ENCODE data around the gene ADIPOQ. TPM values are rescaled to one million over a fixed set of nuclear protein-coding genes. Genes with fewer than 3 reads are reported as not detected.

ADIPOQ gene
- total and polyA plus RNA-seq, 2 of the 13 experiments (the other 11 are each of a cell fraction or from before 2014, with no cell fraction given), result not detected

GRCh38 chr3:186896875-186897274, 54.4 kb downstream of the ADIPOQ start:
- TF ChIP-seq ZNF282 (IDR thresholded peaks at IDR 0.05; ENCODE audit: partially characterized antibody), result no peak
- no peak for TF ChIP-seq ZNF773 (CRISPR knock-in tag; IDR thresholded peaks at IDR 0.05; ENCODE audit: borderline replicate concordance)
- no peak for TF ChIP-seq PLSCR1 (CRISPR knock-in tag; IDR thresholded peaks at IDR 0.05; ENCODE audit: borderline replicate concordance)
- no peak for TF ChIP-seq STAT6 (CRISPR knock-in tag; IDR thresholded peaks at IDR 0.05; ENCODE audit: borderline replicate concordance)
- no peak for TF ChIP-seq KDM3A (CRISPR knock-in tag; IDR thresholded peaks at IDR 0.05; ENCODE audit: low read depth)
- TF ChIP-seq ZNF460 (CRISPR knock-in tag; IDR thresholded peaks at IDR 0.05; ENCODE audit: borderline replicate concordance), result no peak
- TF ChIP-seq SRSF9 (IDR thresholded peaks at IDR 0.05; ENCODE audit: borderline replicate concordance, insufficient read depth, low read depth, low read length, poor library complexity, severe bottlenecking), result no peak
- TF ChIP-seq POLR2A (IDR thresholded peaks at IDR 0.05; ENCODE audit: insufficient read depth in 1 of 2, low read depth in 2 of 2, low read length in 2 of 2), result no peak
- ATAC-seq, result no peak; the same call in 2 of the 3 replicates
- peaks cover 13% of the 10 kb centered on the region; the same call in 1 of the 2 replicates for H3K4me1 ChIP-seq (ENCODE audit: insufficient read depth, low read length)
- in situ Hi-C loops (cut with HindIII; ENCODE audit: extremely low pct_ligation_motif_present, low pct_unique_long_range_greater_than_20kb), result no loop called here
- H2AFZ ChIP-seq (ENCODE audit: low read length), result no peak overlapping the region
- H3K9ac ChIP-seq (ENCODE audit: insufficient read depth, low read depth, low read length), result no peak overlapping the region
- peaks cover 0 to 3% of the 10 kb centered on the region in 2 experiments; a peak in 1 of 5 replicates for H3K27me3 ChIP-seq (ENCODE audit: control insufficient read depth in 1 of 2, insufficient read depth in 2 of 2, low read length in 2 of 2)
- H4K20me1 ChIP-seq (ENCODE audit: insufficient read depth, low read length), result no peaks in the 10 kb centered on the region
- FAIRE-seq, result no peak
- POLR2A ChIA-PET, result no interaction called here
- H3K4me2 ChIP-seq (ENCODE audit: low read depth, low read length), result no peak overlapping the region
- no TSS peak for BruUV-seq (replicated peaks)
- intact Hi-C loops (cut with micrococcal nuclease; ENCODE audit: unreplicated experiment), result no loop called here
- H3K9me3 ChIP-seq (ENCODE audit: low read length), result no peaks in the 10 kb centered on the region
- WGBS (ENCODE audit: low lambda C conversion rate), result 38% methylated on average over 4 of the region's 4 CpGs
- no peak for DNase-seq (ENCODE audit: low spot score)
- no peaks in the 10 kb centered on the region for H3K36me3 ChIP-seq (replicated peaks in 1 of 2; ENCODE audit: control insufficient read depth in 1 of 2, insufficient read depth in 2 of 2, low read length in 2 of 2)
- H3K79me2 ChIP-seq (ENCODE audit: insufficient read depth, low read length), result no peaks in the 10 kb centered on the region
- CTCF ChIA-PET (ENCODE audit: low intra/inter-chr PET ratio, low total read pairs), result no interaction called here
- no peak overlapping the region for H3K4me3 ChIP-seq (replicated peaks in 1 of 3; ENCODE audit: insufficient read depth in 1 of 3, low read depth in 2 of 3, low read length in 3 of 3)
- H3K27ac ChIP-seq (ENCODE audit: extremely low read length, insufficient read depth, low read length), result no peak overlapping the region
